ENCODE data around the gene ZP4. TPM values are rescaled to one million over a fixed set of nuclear protein-coding genes. Genes with fewer than 3 reads are reported as not detected.

ZP4 gene
- total RNA-seq, 2 donors from 2014 or later = not detected

DNA sequence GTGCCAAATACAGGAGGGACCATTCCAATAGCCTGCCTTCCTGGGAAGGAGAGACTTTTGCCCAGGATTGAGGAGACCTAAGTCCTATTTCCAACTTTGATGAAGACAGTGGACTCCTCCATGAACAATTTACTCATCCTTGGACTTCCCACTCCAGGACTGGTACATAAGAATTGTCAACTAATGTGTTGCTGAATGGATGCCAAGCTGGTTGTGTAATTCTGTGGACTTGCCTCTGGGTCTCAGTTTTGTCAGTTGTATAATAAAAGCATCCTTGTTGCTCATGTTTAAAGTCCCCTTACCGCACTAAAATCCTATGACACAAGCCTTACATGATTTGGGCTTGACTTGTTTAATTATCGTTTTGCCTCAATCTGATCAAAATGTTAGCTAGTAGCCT is 13.2 kb upstream of the ZP4 start:
- no peak for DNase-seq (ENCODE audit: low spot score)
- Histone ChIP-seq H3K9me3 (no peaks in the 10 kb centered on the region), H3K4me3 (no peak overlapping the region), H3K27me3 (replicated peaks; ENCODE audit: insufficient read depth) (no peaks in the 10 kb centered on the region), H3K4me1 (replicated peaks) (no peaks in the 10 kb centered on the region), H3K36me3 (no peaks in the 10 kb centered on the region), H3K27ac (no peak overlapping the region)
- WGBS = 94% methylated on average over 2 of the region's 2 CpGs
- TF ChIP-seq POLR2AphosphoS5 (IDR thresholded peaks at IDR 0.05) (no peak), POLR2A (IDR thresholded peaks at IDR 0.05) (no peak)
- TF ChIP-seq, protein P1, sequence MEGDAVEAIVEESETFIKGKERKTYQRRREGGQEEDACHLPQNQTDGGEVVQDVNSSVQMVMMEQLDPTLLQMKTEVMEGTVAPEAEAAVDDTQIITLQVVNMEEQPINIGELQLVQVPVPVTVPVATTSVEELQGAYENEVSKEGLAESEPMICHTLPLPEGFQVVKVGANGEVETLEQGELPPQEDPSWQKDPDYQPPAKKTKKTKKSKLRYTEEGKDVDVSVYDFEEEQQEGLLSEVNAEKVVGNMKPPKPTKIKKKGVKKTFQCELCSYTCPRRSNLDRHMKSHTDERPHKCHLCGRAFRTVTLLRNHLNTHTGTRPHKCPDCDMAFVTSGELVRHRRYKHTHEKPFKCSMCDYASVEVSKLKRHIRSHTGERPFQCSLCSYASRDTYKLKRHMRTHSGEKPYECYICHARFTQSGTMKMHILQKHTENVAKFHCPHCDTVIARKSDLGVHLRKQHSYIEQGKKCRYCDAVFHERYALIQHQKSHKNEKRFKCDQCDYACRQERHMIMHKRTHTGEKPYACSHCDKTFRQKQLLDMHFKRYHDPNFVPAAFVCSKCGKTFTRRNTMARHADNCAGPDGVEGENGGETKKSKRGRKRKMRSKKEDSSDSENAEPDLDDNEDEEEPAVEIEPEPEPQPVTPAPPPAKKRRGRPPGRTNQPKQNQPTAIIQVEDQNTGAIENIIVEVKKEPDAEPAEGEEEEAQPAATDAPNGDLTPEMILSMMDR (IDR thresholded peaks at IDR 0.05) = no peak
- intact Hi-C loops (cut with DNase I) = no loop called here

DNA sequence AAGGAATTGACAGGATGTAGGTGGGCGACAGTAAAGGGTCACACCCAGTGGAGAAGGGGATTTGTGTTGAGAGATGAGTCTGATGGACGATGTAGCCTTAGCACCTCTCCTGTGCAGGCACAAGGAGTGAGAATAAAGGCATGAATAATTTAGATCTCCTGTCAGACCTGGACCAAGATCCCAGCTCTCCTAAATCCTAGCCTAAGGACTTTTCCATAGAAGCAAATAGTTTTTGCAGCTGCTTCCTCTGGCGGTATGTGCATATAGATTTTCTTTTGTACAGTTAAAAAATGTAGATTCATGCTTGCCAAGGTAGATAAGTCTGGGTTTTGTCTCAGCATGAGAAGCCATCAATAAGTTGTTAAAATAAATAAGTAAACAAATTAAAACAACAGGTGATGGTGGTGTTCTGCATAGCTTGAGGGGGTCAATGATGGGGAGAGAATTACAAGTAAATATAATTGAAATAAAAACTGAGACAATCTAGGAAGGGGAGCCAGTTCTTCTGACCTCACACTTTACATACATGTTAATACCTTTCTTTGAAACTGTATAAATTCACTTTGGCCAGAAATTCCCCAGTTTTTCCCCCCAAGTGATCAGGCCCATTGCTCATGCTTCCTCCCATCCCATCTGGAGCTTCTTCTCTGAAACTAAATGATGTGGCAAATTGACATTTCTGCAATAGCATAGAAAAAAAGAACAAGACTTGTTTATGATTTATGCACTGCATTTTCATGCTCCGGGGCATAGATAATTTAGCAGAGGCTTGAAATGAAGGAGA is 12.4 kb upstream of the ZP4 start:
- no peak overlapping the region for H3K27ac ChIP-seq
- no peak overlapping the region for H3K4me3 ChIP-seq
- no peak for TF ChIP-seq POLR2AphosphoS5 (IDR thresholded peaks at IDR 0.05)
- TF ChIP-seq POLR2A (IDR thresholded peaks at IDR 0.05) = no peak
- TF ChIP-seq, protein P1 (IDR thresholded peaks at IDR 0.05) = no peak
- no peaks in the 10 kb centered on the region for H3K4me1 ChIP-seq (replicated peaks)
- intact Hi-C loops (cut with DNase I) = no loop called here
- H3K9me3 ChIP-seq = no peaks in the 10 kb centered on the region
- H3K36me3 ChIP-seq = no peaks in the 10 kb centered on the region
- H3K27me3 ChIP-seq (replicated peaks; ENCODE audit: insufficient read depth) = no peaks in the 10 kb centered on the region
- 80% methylated on average over 4 of the region's 4 CpGs for WGBS
- DNase-seq (ENCODE audit: low spot score) = no peak

DNA sequence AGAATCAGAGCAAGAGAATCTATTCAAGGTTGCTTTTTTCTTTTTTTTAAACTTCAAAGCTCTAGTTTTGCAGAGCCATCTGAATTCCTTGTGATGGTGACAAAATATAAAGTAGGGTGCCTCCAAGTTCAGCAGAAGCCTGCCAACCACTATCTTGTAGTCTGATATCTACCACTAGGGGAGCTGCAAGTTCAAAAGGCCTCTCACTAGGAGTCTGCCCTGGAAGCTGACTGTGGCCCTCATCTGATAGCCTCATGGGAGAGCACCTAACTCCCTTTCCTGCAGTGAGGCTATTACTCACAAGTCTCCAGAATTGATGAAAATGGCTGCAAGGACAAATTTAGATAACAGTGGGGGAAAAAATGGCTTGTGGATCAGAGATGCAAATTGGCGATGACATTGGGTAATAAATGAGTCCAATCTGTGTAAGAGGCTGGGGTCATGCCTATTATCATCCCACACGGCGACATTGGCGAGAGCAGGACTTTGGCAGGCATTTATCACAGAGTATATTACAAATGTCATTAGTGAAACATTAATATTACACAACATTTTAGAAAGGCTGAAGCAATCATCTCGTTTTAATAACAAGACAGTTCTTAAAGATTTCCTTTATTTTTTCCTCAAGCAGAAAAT is 10.7 kb upstream of the ZP4 start:
- H3K9me3 ChIP-seq = no peaks in the 10 kb centered on the region
- intact Hi-C loops (cut with DNase I) = no loop called here
- H3K36me3 ChIP-seq = no peaks in the 10 kb centered on the region
- H3K27ac ChIP-seq = no peak overlapping the region
- H3K4me1 ChIP-seq (replicated peaks) = no peaks in the 10 kb centered on the region
- WGBS = 69% methylated on average over 5 of the region's 5 CpGs
- H3K27me3 ChIP-seq (replicated peaks; ENCODE audit: insufficient read depth) = no peaks in the 10 kb centered on the region
- no peak overlapping the region for H3K4me3 ChIP-seq
- TF ChIP-seq POLR2AphosphoS5 (IDR thresholded peaks at IDR 0.05) (no peak), POLR2A (IDR thresholded peaks at IDR 0.05) (no peak)
- TF ChIP-seq, protein P1 (IDR thresholded peaks at IDR 0.05) = no peak
- no peak for DNase-seq (ENCODE audit: low spot score)

DNA sequence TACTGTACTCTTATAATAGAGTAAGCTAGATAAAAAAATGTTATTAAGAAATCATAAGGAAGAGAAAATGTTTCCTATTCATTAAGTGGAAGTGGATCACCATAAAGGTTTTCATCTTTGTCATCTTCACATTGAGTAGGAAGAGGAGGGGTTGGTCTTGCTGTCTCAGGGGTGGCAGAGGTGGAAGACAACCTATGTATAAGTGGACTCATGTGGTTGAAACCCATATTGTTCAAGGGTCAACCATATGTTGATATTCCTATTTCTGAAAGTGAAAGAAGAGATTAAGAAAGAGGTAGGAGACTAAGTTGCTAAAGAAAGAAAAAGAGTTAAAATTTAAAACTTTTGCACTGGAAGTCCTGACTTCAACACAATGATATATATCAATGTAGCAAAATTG is 4.9 kb upstream of the ZP4 start:
- H3K27ac ChIP-seq = no peak overlapping the region
- intact Hi-C loops (cut with DNase I) = no loop called here

DNA sequence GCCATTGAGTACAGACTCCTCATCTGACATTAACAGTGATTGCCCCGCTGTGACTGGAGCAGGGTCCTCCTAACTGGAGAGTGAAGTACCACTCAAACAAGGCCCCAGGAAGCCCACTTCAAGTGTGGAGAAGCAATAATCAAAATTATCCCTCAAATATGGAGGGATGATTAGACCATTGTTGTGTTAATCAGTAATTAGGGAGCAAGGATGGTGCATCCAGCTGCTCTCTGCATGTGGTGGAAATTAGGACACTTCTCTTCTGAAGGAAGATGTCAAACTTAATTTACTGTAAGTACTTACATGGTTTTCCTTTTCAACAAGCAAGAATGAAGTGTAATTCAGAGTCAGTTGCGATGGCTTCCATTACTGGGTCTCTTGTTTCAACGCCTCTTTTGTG is 3.4 kb upstream of the ZP4 start:
- intact Hi-C loops (cut with DNase I) = no loop called here
- no peak overlapping the region for H3K27ac ChIP-seq
- DNase-seq (ENCODE audit: low spot score) = no peak
- TF ChIP-seq POLR2A (IDR thresholded peaks at IDR 0.05) = no peak
- TF ChIP-seq, protein P1 (IDR thresholded peaks at IDR 0.05) = no peak
- TF ChIP-seq POLR2AphosphoS5 (IDR thresholded peaks at IDR 0.05) = no peak
- no peaks in the 10 kb centered on the region for H3K36me3 ChIP-seq
- H3K9me3 ChIP-seq = no peaks in the 10 kb centered on the region
- no peak overlapping the region for H3K4me3 ChIP-seq
- no peaks in the 10 kb centered on the region for H3K4me1 ChIP-seq (replicated peaks)
- WGBS = 89% methylated on average over 3 of the region's 3 CpGs
- H3K27me3 ChIP-seq (replicated peaks; ENCODE audit: insufficient read depth) = no peaks in the 10 kb centered on the region

More for the DNA sequence above, 4.9 kb upstream of the ZP4 start:
- H3K36me3 ChIP-seq = no peaks in the 10 kb centered on the region
- no peaks in the 10 kb centered on the region for H3K9me3 ChIP-seq
- no peak overlapping the region for H3K4me3 ChIP-seq
- no peaks in the 10 kb centered on the region for H3K27me3 ChIP-seq (replicated peaks; ENCODE audit: insufficient read depth)
- H3K4me1 ChIP-seq (replicated peaks) = no peaks in the 10 kb centered on the region
- no peak for DNase-seq (ENCODE audit: low spot score)
- TF ChIP-seq POLR2A (IDR thresholded peaks at IDR 0.05) = no peak

All from prostate gland (tissue), 2 donors.